PFSK-1 (cell line): Measurements from ENCODE around the gene GNPTAB.

Source experiments
- FOXP2 ChIP-seq: optimal IDR thresholded peaks from 2 replicates; pipeline ENCODE3; 2011; ENCODE audit warnings: borderline replicate concordance, control low read depth, inconsistent platforms; ENCODE audit not compliant: insufficient read depth; ENCODE audit errors: extremely low read length, extremely low read depth
- POLR2AphosphoS5 ChIP-seq: IDR thresholded peaks from 2 replicates; pipeline ENCODE4 v1.6.1; 2012; ENCODE audit warnings: low read depth, mild to moderate bottlenecking, control low read depth, low read length, moderate library complexity
- SIN3A ChIP-seq: IDR thresholded peaks from 2 replicates; pipeline ENCODE4 v1.6.1; 2012; ENCODE audit warnings: mild to moderate bottlenecking, low read length, moderate library complexity, borderline replicate concordance; ENCODE audit not compliant: insufficient read depth
- TAF1 ChIP-seq: IDR thresholded peaks from 2 replicates; pipeline ENCODE4 v1.6.1; 2012; ENCODE audit warnings: low read length, control low read depth, borderline replicate concordance; ENCODE audit not compliant: insufficient read depth
- TF ChIP-seq, protein P1 (sequence below), 2 experiments: IDR thresholded peaks; 2 replicates each; pipeline versions ENCODE4 v1.6.1 to v1.8.0; 2011 to 2012; ENCODE audit warnings: low read depth in 2 of 2, low read length in 2 of 2, control low read depth in 1 of 2, inconsistent platforms in 1 of 2, mild to moderate bottlenecking in 1 of 2, moderate library complexity in 1 of 2; ENCODE audit not compliant: insufficient read depth in 1 of 2

The GNPTAB gene

DNA sequence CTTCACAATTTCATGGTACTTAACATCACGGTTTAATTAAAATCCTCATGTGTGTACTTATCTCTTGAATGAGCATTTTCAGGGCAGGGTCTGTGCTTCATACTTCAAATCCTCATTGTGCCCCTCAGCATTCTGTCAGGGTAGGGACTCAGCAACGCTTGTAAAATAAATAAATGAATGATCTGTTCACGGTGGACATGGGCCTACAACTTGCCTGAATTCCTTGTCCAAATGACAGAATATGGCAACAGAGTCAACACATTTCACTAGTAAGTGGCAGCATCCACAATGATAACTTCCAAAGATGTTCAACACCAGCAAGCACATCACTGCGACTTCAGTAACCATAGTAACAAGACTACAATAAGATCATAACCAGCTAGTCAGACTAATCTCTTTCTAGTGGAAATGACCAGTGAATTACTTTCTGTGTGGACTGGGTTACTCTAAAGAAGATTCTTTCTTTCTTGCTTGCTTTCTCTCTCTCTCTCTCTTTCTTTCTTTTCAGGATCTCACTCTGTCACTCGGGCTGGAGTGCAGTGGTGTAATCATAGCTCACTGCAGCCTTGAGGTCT is 14.5 kb upstream of the GNPTAB start:
- no peak for TF ChIP-seq FOXP2
- no peak for TF ChIP-seq POLR2AphosphoS5
- TF ChIP-seq TAF1, result no peak
- TF ChIP-seq, protein P1, sequence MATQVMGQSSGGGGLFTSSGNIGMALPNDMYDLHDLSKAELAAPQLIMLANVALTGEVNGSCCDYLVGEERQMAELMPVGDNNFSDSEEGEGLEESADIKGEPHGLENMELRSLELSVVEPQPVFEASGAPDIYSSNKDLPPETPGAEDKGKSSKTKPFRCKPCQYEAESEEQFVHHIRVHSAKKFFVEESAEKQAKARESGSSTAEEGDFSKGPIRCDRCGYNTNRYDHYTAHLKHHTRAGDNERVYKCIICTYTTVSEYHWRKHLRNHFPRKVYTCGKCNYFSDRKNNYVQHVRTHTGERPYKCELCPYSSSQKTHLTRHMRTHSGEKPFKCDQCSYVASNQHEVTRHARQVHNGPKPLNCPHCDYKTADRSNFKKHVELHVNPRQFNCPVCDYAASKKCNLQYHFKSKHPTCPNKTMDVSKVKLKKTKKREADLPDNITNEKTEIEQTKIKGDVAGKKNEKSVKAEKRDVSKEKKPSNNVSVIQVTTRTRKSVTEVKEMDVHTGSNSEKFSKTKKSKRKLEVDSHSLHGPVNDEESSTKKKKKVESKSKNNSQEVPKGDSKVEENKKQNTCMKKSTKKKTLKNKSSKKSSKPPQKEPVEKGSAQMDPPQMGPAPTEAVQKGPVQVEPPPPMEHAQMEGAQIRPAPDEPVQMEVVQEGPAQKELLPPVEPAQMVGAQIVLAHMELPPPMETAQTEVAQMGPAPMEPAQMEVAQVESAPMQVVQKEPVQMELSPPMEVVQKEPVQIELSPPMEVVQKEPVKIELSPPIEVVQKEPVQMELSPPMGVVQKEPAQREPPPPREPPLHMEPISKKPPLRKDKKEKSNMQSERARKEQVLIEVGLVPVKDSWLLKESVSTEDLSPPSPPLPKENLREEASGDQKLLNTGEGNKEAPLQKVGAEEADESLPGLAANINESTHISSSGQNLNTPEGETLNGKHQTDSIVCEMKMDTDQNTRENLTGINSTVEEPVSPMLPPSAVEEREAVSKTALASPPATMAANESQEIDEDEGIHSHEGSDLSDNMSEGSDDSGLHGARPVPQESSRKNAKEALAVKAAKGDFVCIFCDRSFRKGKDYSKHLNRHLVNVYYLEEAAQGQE (IDR thresholded peaks at IDR 0.05; ENCODE audit: insufficient read depth in 1 of 2, low read depth in 2 of 2, low read length in 2 of 2), result no peak
- no peak for TF ChIP-seq SIN3A

DNA sequence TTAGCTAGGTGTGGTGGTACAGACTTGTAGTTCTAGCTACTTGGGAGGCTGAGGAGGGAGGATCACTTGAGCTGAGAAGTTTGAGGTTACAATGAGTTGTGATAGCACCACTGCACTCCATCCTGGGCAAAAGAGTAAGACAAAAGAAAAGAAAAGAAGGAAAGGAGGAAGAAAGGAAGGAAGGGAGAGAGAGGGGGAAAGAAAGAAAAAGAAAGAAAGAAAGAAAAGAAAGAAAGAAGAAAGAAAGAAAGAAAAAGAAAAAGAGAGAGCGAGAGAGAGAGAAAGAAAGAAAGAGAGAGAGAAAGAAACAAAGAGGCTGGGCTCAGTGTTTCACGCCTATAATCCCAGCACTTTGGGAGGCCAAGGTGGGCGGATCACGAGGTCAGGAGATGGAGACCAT is 10.3 kb upstream of the GNPTAB start:
- TF ChIP-seq SIN3A (no peak), TAF1 (no peak), FOXP2 (no peak), POLR2AphosphoS5 (no peak)
- TF ChIP-seq, protein P1 (IDR thresholded peaks at IDR 0.05; ENCODE audit: insufficient read depth in 1 of 2, low read depth in 2 of 2, low read length in 2 of 2), result no peak

DNA sequence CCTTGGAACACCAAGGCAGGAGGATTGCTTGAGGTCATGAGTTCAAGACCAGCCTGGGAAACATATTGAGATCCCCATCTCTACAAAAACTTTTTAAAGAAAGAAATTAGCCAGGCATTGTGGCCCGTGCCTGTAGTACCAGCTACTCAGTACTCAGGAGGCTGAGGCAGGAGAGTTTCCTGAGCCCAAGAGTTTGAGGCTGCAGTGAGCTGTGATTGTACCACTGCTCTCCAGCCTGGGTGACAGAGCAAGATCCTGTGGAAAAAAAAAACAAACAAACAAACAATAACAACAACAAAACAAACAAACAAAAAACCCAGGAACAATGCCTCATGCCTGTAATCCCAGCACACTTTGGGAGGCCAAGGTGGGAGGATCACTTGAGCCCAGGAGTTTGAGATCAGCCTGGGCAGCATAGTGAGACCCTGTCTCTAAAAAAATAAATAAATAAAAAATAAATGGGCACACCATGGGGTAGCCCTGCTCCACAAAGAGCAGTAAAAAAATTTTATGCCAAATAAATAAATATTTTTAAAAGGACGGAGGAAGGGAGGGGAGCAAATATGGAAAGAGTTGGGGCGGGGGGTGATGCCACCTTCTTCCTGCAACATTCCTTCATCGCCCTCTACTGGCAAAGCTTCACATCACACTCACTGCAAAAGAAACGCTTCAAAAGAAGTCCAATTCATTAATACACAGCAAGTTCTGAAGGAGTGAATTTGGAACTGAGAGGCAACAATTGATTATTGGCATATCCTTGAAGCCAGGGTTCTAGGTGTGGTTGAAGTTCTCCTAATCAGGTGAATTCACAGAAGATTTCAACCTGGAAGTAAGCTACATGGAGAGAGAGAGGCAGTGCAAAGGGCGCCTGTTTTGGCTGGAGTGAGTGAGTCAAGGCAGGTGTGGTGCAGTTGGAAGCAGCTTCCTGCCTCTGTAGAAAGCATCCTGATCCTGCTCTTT is 8.8 kb upstream of the GNPTAB start:
- TF ChIP-seq POLR2AphosphoS5 (no peak), TAF1 (no peak), SIN3A (no peak), FOXP2 (no peak)
- TF ChIP-seq, protein P1 (IDR thresholded peaks at IDR 0.05; ENCODE audit: insufficient read depth in 1 of 2, low read depth in 2 of 2, low read length in 2 of 2), result no peak

GRCh38 chr12:101838628-101839323 is 8.0 kb upstream of the GNPTAB start:
- TF ChIP-seq, protein P1 (IDR thresholded peaks at IDR 0.05; ENCODE audit: insufficient read depth in 1 of 2, low read depth in 2 of 2, low read length in 2 of 2), result no peak
- TF ChIP-seq SIN3A (no peak), TAF1 (no peak), FOXP2 (no peak), POLR2AphosphoS5 (no peak)
